Measurements from ENCODE around the gene TFDP1. TPM values are rescaled to one million over a fixed set of nuclear protein-coding genes. Genes with fewer than 3 reads are reported as not detected.

The TFDP1 gene
- total RNA-seq, 2 experiments from 2014 or later, result 242 to 250 TPM

GRCh38 chr13:113667771-113668490 lies 83.4 kb downstream of the TFDP1 start:
- Mint-ChIP-seq H3K27me3 (no peaks in the 10 kb centered on the region), H3K36me3 (no peaks in the 10 kb centered on the region), H3K9me3 (no peaks in the 10 kb centered on the region), H3K4me1 (no peaks in the 10 kb centered on the region), H3K27ac (no peak overlapping the region), H3K4me3 (no peak overlapping the region)
- no peak for DNase-seq

GRCh38 chr13:113668491-113668971 lies 84.0 kb downstream of the TFDP1 start:
- H3K4me1 Mint-ChIP-seq, result no peaks in the 10 kb centered on the region
- H3K36me3 Mint-ChIP-seq, result no peaks in the 10 kb centered on the region
- no peaks in the 10 kb centered on the region for H3K27me3 Mint-ChIP-seq
- no peak for DNase-seq
- H3K4me3 Mint-ChIP-seq, result no peak overlapping the region
- H3K9me3 Mint-ChIP-seq, result no peaks in the 10 kb centered on the region
- no peak overlapping the region for H3K27ac Mint-ChIP-seq

GRCh38 chr13:113669231-113669754 lies 84.7 kb downstream of the TFDP1 start:
- no peak for DNase-seq
- H3K4me3 Mint-ChIP-seq, result no peak overlapping the region

GRCh38 chr13:113669755-113670341 lies 85.3 kb downstream of the TFDP1 start:
- Mint-ChIP-seq H3K4me3 (no peak overlapping the region), H3K27me3 (no peaks in the 10 kb centered on the region), H3K4me1 (no peaks in the 10 kb centered on the region), H3K9me3 (no peaks in the 10 kb centered on the region), H3K36me3 (no peaks in the 10 kb centered on the region), H3K27ac (no peak overlapping the region)
- no peak for DNase-seq

More at GRCh38 chr13:113669231-113669754, 84.7 kb downstream of the TFDP1 start:
- no peaks in the 10 kb centered on the region for H3K4me1 Mint-ChIP-seq
- H3K36me3 Mint-ChIP-seq, result no peaks in the 10 kb centered on the region
- no peak overlapping the region for H3K27ac Mint-ChIP-seq
- no peaks in the 10 kb centered on the region for H3K9me3 Mint-ChIP-seq
- H3K27me3 Mint-ChIP-seq, result no peaks in the 10 kb centered on the region

- no peak overlapping the region for H3K4me3 Mint-ChIP-seq
- H3K27ac Mint-ChIP-seq, result no peak overlapping the region
- DNase-seq, result no peak
- no peaks in the 10 kb centered on the region for H3K36me3 Mint-ChIP-seq
- H3K9me3 Mint-ChIP-seq, result no peaks in the 10 kb centered on the region
- no peaks in the 10 kb centered on the region for H3K27me3 Mint-ChIP-seq
- H3K4me1 Mint-ChIP-seq, result no peaks in the 10 kb centered on the region
These were observed 86.0 kb downstream of the TFDP1 start for GRCh38 chr13:113670541-113670940.

- Mint-ChIP-seq H3K27me3 (no peaks in the 10 kb centered on the region), H3K4me1 (no peaks in the 10 kb centered on the region), H3K9me3 (no peaks in the 10 kb centered on the region), H3K27ac (no peak overlapping the region), H3K4me3 (no peak overlapping the region), H3K36me3 (no peaks in the 10 kb centered on the region)
- DNase-seq, result no peak
These were observed 86.8 kb downstream of the TFDP1 start for GRCh38 chr13:113671066-113672001.

- Mint-ChIP-seq H3K36me3 (no peaks in the 10 kb centered on the region), H3K27ac (peak overlapping the region; percentile 1), H3K27me3 (no peaks in the 10 kb centered on the region), H3K9me3 (no peaks in the 10 kb centered on the region), H3K4me1 (no peaks in the 10 kb centered on the region), H3K4me3 (no peak overlapping the region)
- no peak for DNase-seq
These were observed 87.6 kb downstream of the TFDP1 start for GRCh38 chr13:113672002-113672651.

Other genes with a start within 250 kb of the TFDP1 start
- not detected for gene GRTP1, start 220.6 kb upstream of the TFDP1 start, total RNA-seq
- gene ADPRHL1, start 131.3 kb upstream of the TFDP1 start, total RNA-seq, result under 1 TPM; 0.44 to 0.56 TPM
- gene DCUN1D2, start 94.0 kb upstream of the TFDP1 start, total RNA-seq, result 10 to 100 TPM; 11.0 to 13.9 TPM
- not detected for gene ATP4B, start 73.4 kb downstream of the TFDP1 start, total RNA-seq
- gene GRK1, start 82.5 kb downstream of the TFDP1 start, total RNA-seq, result not detected
- gene TMEM255B, start 174.5 kb downstream of the TFDP1 start, total RNA-seq, result 1 to 10 TPM; 1.1 to 1.2 TPM

Data from activated naive CD8-positive, alpha-beta T cell treated with anti-CD3 and anti-CD28 coated beads for 36 hours (primary cell).